Measurements from ENCODE around the gene MCTP1.

DNA sequence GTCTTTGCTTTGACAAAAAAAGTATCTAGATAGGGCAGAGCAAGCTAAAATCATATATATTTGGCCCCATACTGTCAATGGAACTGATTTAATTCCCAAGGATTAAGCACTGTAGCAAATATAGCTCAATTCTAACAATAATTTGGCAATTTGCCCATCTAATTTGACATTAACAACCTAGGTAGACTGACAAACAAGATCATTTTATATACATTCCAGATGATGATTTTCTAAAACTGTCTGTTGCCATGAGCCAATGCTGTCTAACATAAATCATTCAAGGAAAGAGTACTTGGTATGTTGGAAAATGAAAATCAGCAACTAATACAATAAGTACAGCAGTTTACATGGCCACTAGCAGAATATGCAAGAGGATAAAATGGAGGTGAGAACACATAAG, 32.1 kb downstream of the MCTP1 start:
- TF ChIP-seq, protein P1, sequence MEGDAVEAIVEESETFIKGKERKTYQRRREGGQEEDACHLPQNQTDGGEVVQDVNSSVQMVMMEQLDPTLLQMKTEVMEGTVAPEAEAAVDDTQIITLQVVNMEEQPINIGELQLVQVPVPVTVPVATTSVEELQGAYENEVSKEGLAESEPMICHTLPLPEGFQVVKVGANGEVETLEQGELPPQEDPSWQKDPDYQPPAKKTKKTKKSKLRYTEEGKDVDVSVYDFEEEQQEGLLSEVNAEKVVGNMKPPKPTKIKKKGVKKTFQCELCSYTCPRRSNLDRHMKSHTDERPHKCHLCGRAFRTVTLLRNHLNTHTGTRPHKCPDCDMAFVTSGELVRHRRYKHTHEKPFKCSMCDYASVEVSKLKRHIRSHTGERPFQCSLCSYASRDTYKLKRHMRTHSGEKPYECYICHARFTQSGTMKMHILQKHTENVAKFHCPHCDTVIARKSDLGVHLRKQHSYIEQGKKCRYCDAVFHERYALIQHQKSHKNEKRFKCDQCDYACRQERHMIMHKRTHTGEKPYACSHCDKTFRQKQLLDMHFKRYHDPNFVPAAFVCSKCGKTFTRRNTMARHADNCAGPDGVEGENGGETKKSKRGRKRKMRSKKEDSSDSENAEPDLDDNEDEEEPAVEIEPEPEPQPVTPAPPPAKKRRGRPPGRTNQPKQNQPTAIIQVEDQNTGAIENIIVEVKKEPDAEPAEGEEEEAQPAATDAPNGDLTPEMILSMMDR (conservative IDR thresholded peaks at IDR 0.05; ENCODE audit: low read length), result no peak
- no peak for TF ChIP-seq EZH2phosphoT487 (IDR thresholded peaks at IDR 0.05; ENCODE audit: borderline replicate concordance)
